Esophagus muscularis mucosa (tissue), 3 donors: ENCODE results near the gene FGF12.

Experiments
- POLR2A ChIP-seq: fragments of 450-650 bp; IDR thresholded peaks from one replicate; pipeline ENCODE4 v1.6.1; 2017; ENCODE audit warnings: antibody characterized with exemption, moderate library complexity, mild to moderate bottlenecking, low read depth
- POLR2AphosphoS5 ChIP-seq, 2 donors: sonication (generic); formaldehyde crosslinking; IDR thresholded peaks; one replicate each; pipeline ENCODE4 v1.6.1; 2017; ENCODE audit warnings: antibody characterized with exemption in 2 of 2
- TF ChIP-seq, protein P1 (sequence below), 3 experiments: fragments of 200-600 bp in 2 of 3; fragments of 450-650 bp in 1 of 3; sonication (generic) in 2 of 3; IDR thresholded peaks; one replicate each; pipeline ENCODE4 v1.5.1; 2017 to 2019; ENCODE audit warnings: antibody characterized with exemption in 3 of 3, mild to moderate bottlenecking in 2 of 3, moderate library complexity in 1 of 3

DNA sequence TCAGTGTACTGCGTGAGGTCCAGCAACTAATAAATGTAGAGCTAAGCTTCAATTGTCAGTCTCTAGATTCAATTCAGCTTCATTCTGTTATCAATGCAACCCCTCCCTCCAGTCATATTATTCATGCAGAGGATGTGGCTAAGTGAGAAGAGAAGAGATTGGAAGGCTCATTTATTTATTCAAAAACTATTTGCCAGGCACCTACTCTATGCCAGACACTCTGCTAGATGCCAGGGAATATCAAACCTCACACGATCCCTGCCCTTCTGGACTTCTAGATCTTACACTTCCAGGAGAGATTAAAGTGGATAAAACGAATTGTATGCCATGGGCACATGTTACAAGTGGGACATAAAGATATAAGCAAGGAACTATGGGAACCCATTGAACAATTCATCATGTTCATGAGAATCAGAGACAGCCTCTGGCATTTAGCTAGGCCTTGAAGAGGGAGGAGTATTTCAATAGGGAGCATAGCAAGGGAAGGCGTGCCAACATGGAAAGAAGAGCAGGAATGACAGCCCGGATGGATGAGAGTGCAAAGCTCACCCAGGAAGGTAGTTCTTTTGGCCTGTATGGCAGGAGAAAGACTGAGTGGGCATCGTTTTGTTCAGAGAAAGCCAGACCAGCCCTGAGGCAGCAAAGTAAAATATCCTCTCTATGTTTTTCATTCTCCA lies 75.4 kb downstream of the FGF12 start:
- TF ChIP-seq, protein P1, sequence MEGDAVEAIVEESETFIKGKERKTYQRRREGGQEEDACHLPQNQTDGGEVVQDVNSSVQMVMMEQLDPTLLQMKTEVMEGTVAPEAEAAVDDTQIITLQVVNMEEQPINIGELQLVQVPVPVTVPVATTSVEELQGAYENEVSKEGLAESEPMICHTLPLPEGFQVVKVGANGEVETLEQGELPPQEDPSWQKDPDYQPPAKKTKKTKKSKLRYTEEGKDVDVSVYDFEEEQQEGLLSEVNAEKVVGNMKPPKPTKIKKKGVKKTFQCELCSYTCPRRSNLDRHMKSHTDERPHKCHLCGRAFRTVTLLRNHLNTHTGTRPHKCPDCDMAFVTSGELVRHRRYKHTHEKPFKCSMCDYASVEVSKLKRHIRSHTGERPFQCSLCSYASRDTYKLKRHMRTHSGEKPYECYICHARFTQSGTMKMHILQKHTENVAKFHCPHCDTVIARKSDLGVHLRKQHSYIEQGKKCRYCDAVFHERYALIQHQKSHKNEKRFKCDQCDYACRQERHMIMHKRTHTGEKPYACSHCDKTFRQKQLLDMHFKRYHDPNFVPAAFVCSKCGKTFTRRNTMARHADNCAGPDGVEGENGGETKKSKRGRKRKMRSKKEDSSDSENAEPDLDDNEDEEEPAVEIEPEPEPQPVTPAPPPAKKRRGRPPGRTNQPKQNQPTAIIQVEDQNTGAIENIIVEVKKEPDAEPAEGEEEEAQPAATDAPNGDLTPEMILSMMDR (IDR thresholded peaks at IDR 0.05) = no peak
- TF ChIP-seq POLR2A (no peak), POLR2AphosphoS5 (IDR thresholded peaks at IDR 0.05) (no peak)
